Endothelial cell of umbilical vein (primary cell): ENCODE data around the gene MYL5. TPM values are rescaled to one million over a fixed set of nuclear protein-coding genes. Genes with fewer than 3 reads are reported as not detected.
"Not testable (repeated sequence)": the region's sequence is repeated elsewhere in the genome, so short reads cannot be mapped to it uniquely, and the experiment has no call there.

ENCODE experiments used
- BruUV-seq: library from RNA; stranded (reverse); fragments of 400-500 nt; replicated peaks from 2 replicates; lab custom pipeline; 2021; lab: Mats Ljungman, UMichigan
- CTCF ChIA-PET: fragments of 300-600, 350-600 bp; sonication (Branson Sonifier 250); formaldehyde crosslinking; loops from one replicate; lab custom pipeline; 2021; ENCODE audit warnings: antibody characterized with exemption, inconsistent platforms; lab: Charles Lee
- POLR2A ChIA-PET: fragments of 300-600, 350-600 bp; sonication (Branson Sonifier 250); formaldehyde crosslinking; loops from one replicate; lab custom pipeline; 2021; ENCODE audit warnings: antibody characterized with exemption, inconsistent platforms; lab: Charles Lee
- DNase-seq: peaks from one replicate; pipeline ENCODE4 v3.0.0-alpha.2; 2011; ENCODE audit warnings: low read depth, low spot score
- FAIRE-seq: peaks from 2 replicates; lab custom pipeline; 2011; peaks lifted over from hg19 to GRCh38; lab: Jason Lieb, UNC
- H2AFZ ChIP-seq: 2 replicates; pipeline ENCODE4 v1.6.0; 2012; ENCODE audit warnings: low read depth, low read length, control low read depth, inconsistent platforms
- H3K27ac ChIP-seq: 2 replicates; pipeline ENCODE4 v1.5.1; 2011; ENCODE audit warnings: low read depth, mild to moderate bottlenecking, control low read depth, low read length, moderate library complexity; ENCODE audit not compliant: insufficient read depth
- H3K27me3 ChIP-seq, 2 experiments: 2 replicates each; pipeline versions ENCODE4 v1.6.0 to v1.6.1; 2011; ENCODE audit warnings: low read length in 2 of 2, mixed read lengths in 1 of 2; ENCODE audit not compliant: control insufficient read depth in 2 of 2, insufficient read depth in 2 of 2
- H3K36me3 ChIP-seq, 2 experiments: 2 replicates in 1 of 2; 3 replicates in 1 of 2; pipeline ENCODE4 v1.5.1; 2011; ENCODE audit warnings: low read length in 2 of 2, mild to moderate bottlenecking in 1 of 2, moderate library complexity in 1 of 2; ENCODE audit not compliant: control insufficient read depth in 2 of 2, insufficient read depth in 2 of 2; ENCODE audit errors: extremely low read depth in 1 of 2
- H3K4me1 ChIP-seq: 3 replicates; pipeline ENCODE4 v1.5.1; 2011; ENCODE audit warnings: mild to moderate bottlenecking, low read length; ENCODE audit not compliant: control insufficient read depth, insufficient read depth; ENCODE audit errors: extremely low read depth
- H3K4me2 ChIP-seq: 2 replicates; pipeline ENCODE4 v1.6.1; 2011; ENCODE audit warnings: low read length, control low read depth, mixed read lengths; ENCODE audit not compliant: insufficient read depth
- H3K4me3 ChIP-seq, 3 experiments: fragments of 200-600 bp in 1 of 3; sonication (generic), shearing (Covaris generic) in 1 of 3; replicated peaks in 1 of 3; 2 replicates each; pipeline ENCODE4 v1.5.1; 2011 to 2016; ENCODE audit warnings: control low read depth in 3 of 3, low read length in 3 of 3, mild to moderate bottlenecking in 2 of 3, inconsistent platforms in 1 of 3, low read depth in 1 of 3, moderate library complexity in 1 of 3; ENCODE audit not compliant: insufficient read depth in 1 of 3
- H3K79me2 ChIP-seq: 2 replicates; pipeline ENCODE4 v1.6.0; 2012; ENCODE audit warnings: low read length, inconsistent platforms; ENCODE audit not compliant: control insufficient read depth, insufficient read depth
- H3K9ac ChIP-seq: replicated peaks from 2 replicates; pipeline ENCODE3; 2011; ENCODE audit warnings: low read length, control low read depth; ENCODE audit not compliant: insufficient read depth; ENCODE audit errors: extremely low read depth
- H3K9me1 ChIP-seq: replicated peaks from 3 replicates; pipeline ENCODE4 v1.6.0; 2011; ENCODE audit warnings: mild to moderate bottlenecking, low read length; ENCODE audit not compliant: control insufficient read depth, insufficient read depth; ENCODE audit errors: extremely low read depth
- H3K9me3 ChIP-seq: replicated peaks from 2 replicates; pipeline ENCODE4 v1.5.1; 2012; ENCODE audit warnings: low read length, inconsistent platforms; ENCODE audit not compliant: control insufficient read depth, insufficient read depth
- H4K20me1 ChIP-seq: replicated peaks from 2 replicates; pipeline ENCODE3; 2011; ENCODE audit warnings: mild to moderate bottlenecking, low read length; ENCODE audit not compliant: control insufficient read depth, insufficient read depth; ENCODE audit errors: extremely low read depth
- CTCF ChIP-seq, 2 donors: IDR thresholded peaks; 1 replicate in 1 of 2; 2 replicates in 1 of 2; pipeline ENCODE4 v1.5.1; 2011; ENCODE audit warnings: low read length in 2 of 2, mild to moderate bottlenecking in 2 of 2, moderate library complexity in 2 of 2, control low read depth in 1 of 2, inconsistent platforms in 1 of 2, low read depth in 1 of 2; ENCODE audit not compliant: insufficient read depth in 1 of 2; ENCODE audit errors: extremely low read depth in 1 of 2
- EZH2 ChIP-seq: IDR thresholded peaks from 2 replicates; pipeline ENCODE4 v1.6.1; 2012; ENCODE audit warnings: borderline replicate concordance, low read depth, mild to moderate bottlenecking, moderate library complexity, low read length, inconsistent platforms; ENCODE audit not compliant: severe bottlenecking
- FOS ChIP-seq: IDR thresholded peaks from 2 replicates; pipeline ENCODE4 v1.6.1; 2011; ENCODE audit warnings: mild to moderate bottlenecking, low read length, moderate library complexity, borderline replicate concordance; ENCODE audit not compliant: insufficient read depth
- GATA2 ChIP-seq: IDR thresholded peaks from 2 replicates; pipeline ENCODE4 v1.7.0; 2011; ENCODE audit warnings: low read depth, mild to moderate bottlenecking, moderate library complexity, mixed read lengths, low read length; ENCODE audit not compliant: insufficient read length, insufficient read depth
- JUN ChIP-seq: IDR thresholded peaks from 2 replicates; pipeline ENCODE4 v1.6.1; 2011; ENCODE audit warnings: borderline replicate concordance, low read depth; ENCODE audit not compliant: insufficient read length, insufficient read depth
- MAX ChIP-seq: IDR thresholded peaks from 2 replicates; pipeline ENCODE4 v1.6.1; 2011; ENCODE audit not compliant: insufficient read depth, insufficient read length
- MYC ChIP-seq: IDR thresholded peaks from one replicate; pipeline ENCODE4 v1.6.1; 2011; ENCODE audit warnings: mild to moderate bottlenecking, low read depth, low read length
- POLR2A ChIP-seq: IDR thresholded peaks from 2 replicates; pipeline ENCODE4 v1.6.1; 2012; ENCODE audit warnings: low read depth, mild to moderate bottlenecking, control low read depth, low read length
- POLR2AphosphoS5 ChIP-seq: IDR thresholded peaks from 2 replicates; pipeline ENCODE4 v1.6.1; 2012; ENCODE audit warnings: low read depth, mild to moderate bottlenecking, control low read depth, low read length, moderate library complexity; ENCODE audit not compliant: insufficient read depth
- dilution Hi-C: fragments of 300-500 bp; cut with MboI; formaldehyde crosslinking; loops from one replicate; pipeline ENCODE4 v1.15.0; 2019; ENCODE audit warnings: low sequenced_read_pairs; ENCODE audit not compliant: extremely low pct_ligation_motif_present
- intact Hi-C: fragments of 100-400 bp; cut with micrococcal nuclease; formaldehyde crosslinking; loops from one replicate; pipeline ENCODE4 v1.10.0; 2022
- polyA plus RNA-seq, 4 experiments: library from polyadenylated mRNA; depleted of rRNA in 3 of 4; stranded (reverse) in 3 of 4; unstranded in 1 of 4; fragments of >200 nt; gene quantifications; 2 replicates each; pipeline versions ENCODE4 v1.2.1 to v1.2.3, GENCODE V29; 2011 to 2012; ENCODE audit warnings: missing spikeins in 1 of 4
- total RNA-seq: library from RNA; stranded (reverse); gene quantifications from 2 replicates; pipeline ENCODE4 v1.2.3, GENCODE V29; 2021

Gene MYL5
- total and polyA plus RNA-seq, 2 donors (not counting 3 experiments of a cell fraction or from before 2014, with no cell fraction given), result 12.3 to 13.4 TPM

- dilution Hi-C loops, result no loop called here
These were observed 36.6 kb upstream of the MYL5 start for GRCh38 chr4:637536-638280.

GRCh38 chr4:642366-642765 is 32.0 kb upstream of the MYL5 start:
- H3K9ac ChIP-seq, H3K36me3 ChIP-seq, H3K9me3 ChIP-seq, H3K27ac ChIP-seq, dilution Hi-C loops, H2AFZ ChIP-seq, H4K20me1 ChIP-seq, H3K79me2 ChIP-seq, H3K27me3 ChIP-seq, BruUV-seq, intact Hi-C loops, FAIRE-seq, DNase-seq, CTCF ChIA-PET, H3K4me3 ChIP-seq, H3K4me1 ChIP-seq, H3K4me2 ChIP-seq, POLR2A ChIA-PET, H3K9me1 ChIP-seq: not testable (repeated sequence)

More at GRCh38 chr4:637536-638280, 36.6 kb upstream of the MYL5 start:
- Histone ChIP-seq H3K36me3 (no peaks in the 10 kb centered on the region), H3K27me3 (no peaks in the 10 kb centered on the region), H3K79me2 (no peaks in the 10 kb centered on the region), H3K9me3 (no peaks in the 10 kb centered on the region), H2AFZ (no peak overlapping the region), H3K9ac (no peak overlapping the region), H3K4me3 (no peak overlapping the region), H3K4me1 (no peaks in the 10 kb centered on the region), H4K20me1 (no peaks in the 10 kb centered on the region), H3K27ac (no peak overlapping the region), H3K9me1 (no peaks in the 10 kb centered on the region), H3K4me2 (no peak overlapping the region)
- CTCF ChIA-PET, result interaction anchor here (1.7 kb wide), 1 partner anchor 11 kb away, joined by 3 read pairs; no protein-coding TSS in a partner anchor
- TF ChIP-seq CTCF (IDR thresholded peaks at IDR 0.05; ENCODE audit: extremely low read depth in 1 of 2, insufficient read depth in 1 of 2, low read depth in 1 of 2, low read length in 2 of 2) (no peak), POLR2AphosphoS5 (no peak), EZH2 (no peak), POLR2A (no peak), MAX (no peak), FOS (no peak), MYC (no peak), GATA2 (no peak), JUN (no peak)
- no peak for DNase-seq
- POLR2A ChIA-PET, result no interaction called here
- no TSS peak for BruUV-seq
- FAIRE-seq, result no peak
- intact Hi-C loops, result no loop called here
